ENCODE results near the gene FAM237A.

The FAM237A gene

DNA sequence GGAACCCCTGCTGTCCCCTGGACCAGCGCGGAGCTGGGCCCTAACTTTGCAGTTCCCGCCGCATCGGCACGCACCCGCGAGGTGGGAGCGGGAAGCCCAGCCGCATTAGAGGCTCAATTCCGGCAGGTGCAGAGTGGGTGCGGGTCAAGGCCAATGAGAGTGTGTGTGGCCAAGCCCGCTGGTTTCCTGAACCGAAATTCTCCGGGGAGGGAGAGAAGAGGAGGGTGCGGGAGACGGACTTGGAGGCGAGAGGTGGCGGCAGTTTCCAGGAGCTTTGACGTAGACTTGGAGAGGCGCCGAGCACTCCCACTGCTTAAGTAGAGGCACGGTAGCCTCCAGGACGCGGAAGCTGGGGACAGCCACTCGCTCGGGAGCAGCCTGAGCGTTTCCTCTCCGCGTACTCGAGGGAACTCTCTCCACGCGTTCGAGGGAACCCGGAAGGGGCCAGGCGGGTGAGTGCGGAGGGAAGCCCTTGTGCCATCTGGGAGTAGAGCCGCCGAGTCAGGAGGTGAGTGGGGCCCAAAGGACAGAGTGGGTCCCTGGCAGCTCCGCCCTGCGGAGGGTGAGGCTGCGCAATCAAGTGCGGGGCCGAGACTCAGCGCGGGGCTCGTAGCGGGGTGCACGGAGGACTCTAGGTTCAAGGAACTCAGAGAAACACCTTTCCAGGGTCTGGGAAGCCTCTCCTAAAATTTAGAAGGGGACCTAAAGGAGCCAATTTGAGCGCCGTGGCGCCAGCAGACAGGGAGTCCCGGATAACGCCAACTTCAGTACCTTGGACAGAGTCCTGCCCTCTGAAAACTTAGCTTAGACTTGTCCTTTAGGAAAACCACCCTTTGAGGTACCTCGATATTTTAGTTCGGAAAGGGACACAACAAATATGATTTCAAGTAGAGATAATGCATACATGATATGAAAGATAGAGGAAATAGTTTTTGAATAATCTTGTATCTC lies at the start of gene FAM237A:
TSS of gene FAM237A (plus strand) at position 413 of the 951 bp plus-strand sequence. CDS start 1,750 bp downstream, outside the sequence.
- DNase-seq (ENCODE audit: low spot score): peak; percentile 80

DNA sequence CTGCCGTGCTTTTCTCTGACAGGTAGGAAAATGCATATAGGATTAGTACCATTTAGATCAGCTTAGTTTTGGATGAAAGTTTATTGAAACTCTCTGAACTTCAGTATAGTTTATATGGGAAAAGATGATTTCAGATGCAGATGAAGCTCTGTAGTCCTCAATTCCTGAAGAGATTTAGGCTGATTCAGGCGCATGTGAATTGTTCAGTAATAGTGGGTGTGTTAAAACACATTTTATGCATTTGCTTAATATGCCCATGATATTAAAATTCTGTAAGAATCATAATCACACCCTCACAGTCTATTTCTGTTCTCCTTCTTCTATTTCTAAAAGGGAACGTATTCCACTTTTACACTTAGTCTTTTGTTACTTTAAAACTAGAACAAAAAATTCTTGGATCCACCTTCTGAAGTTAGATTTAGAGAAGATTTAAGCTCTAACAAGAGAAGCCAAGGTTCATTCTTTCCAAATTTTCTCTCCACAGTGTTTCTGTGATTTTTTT lies 44.5 kb upstream of the FAM237A start:
- no peak for DNase-seq (ENCODE audit: low spot score)

DNA sequence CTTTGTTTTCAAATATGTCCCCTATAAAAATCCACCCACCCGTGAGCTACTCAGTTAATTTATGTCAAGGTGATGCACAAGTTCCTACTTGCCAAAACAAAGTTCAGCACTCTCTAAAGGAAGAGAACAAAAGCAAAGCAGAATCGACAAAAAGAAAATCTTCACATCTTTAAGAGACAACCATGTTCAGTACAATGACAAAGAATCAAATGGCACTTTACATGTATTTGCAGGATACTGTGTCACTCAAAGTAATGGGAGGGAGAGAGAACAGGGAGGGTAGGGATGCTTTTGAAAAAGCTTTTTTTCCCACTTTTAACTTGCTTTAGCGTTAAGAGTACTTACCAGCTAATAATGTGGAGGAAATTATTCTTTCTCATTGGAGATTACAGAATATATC lies 39.0 kb upstream of the FAM237A start:
- DNase-seq (ENCODE audit: low spot score): no peak

DNA sequence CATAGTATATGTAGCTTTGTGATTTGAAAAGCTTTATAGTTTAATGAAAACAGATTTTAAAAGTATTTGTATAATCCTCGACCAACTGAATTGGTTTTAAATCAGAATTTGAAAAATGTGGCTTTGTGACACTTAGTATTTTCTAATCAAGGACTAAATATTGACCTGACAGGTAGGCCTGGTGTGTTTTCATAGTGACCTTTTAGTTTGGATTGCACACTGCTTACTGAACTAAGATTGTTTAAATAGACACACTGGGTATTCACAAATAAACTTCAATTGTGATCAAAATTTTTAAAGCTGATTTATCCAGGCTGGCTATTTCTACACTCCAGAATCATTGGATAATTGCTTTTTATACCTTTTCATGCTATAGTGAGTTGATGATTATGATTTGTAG lies 31.8 kb upstream of the FAM237A start:
- DNase-seq (ENCODE audit: low spot score): no peak

DNA sequence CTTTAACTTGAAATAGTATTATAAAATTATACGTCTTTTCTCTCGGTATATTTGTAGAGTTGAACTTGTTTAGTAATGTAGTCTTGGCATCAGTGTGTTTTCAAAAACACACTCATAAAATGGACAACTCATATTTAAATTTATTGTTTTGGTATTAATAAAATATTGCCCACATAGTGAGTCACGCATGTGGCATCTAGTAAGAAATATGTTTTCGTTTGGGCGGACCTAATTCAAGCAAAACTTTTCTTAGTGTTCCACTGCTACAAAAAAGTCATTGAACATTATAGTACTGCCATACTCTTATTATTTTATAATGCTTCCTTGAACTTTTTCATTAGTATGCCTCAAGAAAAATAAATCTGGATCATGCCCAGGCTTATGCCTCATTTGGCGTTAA lies 31.1 kb upstream of the FAM237A start:
- DNase-seq (ENCODE audit: low spot score): no peak

DNA sequence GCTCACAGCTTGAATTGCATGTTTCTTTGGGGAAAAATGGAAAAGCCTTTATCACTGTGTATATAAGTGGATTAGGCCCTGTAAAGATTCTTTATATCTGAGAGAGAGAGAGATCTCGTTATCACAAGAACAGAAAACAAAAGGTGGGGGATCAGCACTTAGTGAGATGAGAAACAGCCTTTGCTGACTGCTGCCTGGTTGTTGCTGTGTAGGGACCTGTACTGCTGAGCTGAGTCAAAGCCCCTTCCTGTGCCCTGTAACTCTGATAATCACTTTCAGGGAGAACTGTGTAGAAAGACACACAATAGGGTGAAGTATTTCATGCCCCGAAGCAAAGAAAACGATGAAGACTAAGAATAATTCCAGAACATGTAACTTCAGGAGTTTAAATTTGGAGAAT lies 30.6 kb upstream of the FAM237A start:
- no peak for DNase-seq (ENCODE audit: low spot score)

DNA sequence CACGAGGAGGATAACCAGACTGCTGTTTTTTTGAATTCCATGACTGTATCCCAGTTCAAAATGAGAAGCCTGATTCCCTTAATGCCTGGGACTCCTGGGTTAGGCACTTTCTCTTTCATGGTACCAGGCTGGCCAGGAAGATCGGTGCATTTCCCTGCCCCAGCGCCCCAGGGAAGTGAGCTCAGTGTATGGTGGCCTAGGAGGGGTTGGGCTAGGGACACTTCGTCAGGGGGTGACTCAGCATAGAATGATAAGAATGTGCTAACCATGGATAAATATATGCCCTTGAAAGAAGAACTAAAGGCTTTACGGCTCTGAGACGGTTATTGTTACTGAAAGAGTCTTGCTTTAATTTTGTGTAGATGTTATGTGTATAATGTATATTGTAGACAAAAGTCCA lies 27.5 kb upstream of the FAM237A start:
- peak; percentile 29 for DNase-seq (ENCODE audit: low spot score)

DNA sequence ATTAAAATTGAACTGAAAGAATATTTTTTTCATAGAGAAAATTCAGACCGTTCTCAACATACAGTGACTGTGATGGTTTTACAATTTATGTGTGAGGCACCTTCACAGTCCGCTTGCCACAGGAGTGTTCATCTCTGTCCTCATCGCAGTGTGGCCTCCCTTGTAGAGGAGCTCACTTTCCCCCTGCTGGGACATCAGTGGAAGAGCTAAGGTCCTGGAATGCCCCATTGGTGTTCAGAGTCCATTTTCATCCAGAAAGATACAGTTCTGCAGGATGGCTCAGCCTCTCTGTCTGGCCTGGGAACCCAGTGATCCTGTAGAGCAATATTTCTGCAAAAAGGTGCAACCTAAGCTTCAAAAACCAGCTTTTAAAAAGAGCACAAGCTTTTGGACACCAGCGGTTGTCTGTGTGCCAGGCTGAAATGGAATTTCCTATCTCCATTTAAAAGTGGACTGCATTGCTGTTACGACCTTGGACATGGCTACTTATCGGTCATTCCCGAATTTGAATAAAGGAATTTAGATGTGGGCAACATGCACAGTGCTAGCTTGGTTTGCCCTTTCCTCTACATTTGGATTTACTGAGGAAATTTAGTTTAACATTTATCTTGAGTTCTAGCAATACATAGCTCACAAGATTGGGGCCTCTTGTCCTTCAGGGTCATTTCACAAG lies 26.7 kb upstream of the FAM237A start:
- DNase-seq (ENCODE audit: low spot score): no peak

DNA sequence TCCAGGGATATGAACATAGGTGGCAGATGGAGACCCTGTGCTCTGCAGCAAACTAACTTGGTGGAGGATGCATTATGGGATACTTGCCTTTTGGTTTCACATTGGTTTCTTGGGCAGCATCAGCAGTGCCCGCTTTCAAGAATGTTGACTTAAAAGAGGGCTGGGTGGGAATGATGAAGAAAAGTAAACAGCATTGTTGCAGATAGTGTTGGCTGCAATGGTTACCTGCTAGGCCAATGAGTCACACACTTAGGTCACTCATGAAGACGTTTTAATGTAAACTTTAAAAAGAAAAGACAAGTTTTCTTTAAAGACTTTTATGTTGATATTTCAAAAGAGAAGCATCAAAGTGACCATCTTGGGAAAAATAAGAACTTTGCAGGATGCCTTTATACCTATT lies 26.1 kb upstream of the FAM237A start:
- no peak for DNase-seq (ENCODE audit: low spot score)

DNA sequence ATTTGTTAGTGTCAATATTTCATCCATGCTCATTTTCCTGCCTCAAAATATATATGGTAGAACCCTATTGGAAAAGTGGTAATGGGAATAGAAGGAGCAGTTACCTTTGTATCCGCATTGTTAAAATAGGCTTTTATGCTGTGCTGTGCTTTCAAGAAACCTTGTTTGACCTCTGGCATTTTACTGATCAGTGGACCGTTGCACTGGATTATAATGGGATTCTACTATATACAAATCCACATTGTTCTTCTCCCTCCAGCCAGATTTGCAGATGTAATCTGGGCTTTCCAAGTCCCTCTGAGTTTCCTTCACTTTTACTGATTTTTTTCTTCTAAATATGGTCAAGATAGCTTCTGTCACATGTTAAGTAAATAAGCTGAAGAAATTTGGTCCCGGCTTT lies 23.3 kb upstream of the FAM237A start:
- DNase-seq (ENCODE audit: low spot score): no peak

DNA sequence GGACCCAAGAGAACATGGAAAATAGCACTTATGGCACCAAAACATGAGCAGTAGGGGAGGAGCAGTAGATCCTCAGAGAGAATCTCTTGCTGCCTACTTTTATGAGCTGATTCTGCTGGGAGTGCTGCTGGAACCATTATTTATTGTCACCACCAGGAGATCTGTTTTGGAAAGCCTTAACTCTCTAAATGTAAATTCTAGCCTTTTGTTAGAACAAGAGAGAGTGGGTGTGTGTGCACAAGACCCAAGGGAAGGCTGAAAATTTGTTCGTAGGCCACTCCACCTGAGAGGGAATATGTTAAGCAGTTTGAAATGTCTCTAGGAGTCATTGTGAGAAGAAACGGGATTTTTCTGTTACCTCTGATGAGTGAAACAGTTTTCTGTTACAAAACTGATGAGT lies 16.2 kb upstream of the FAM237A start:
- DNase-seq (ENCODE audit: low spot score): no peak

DNA sequence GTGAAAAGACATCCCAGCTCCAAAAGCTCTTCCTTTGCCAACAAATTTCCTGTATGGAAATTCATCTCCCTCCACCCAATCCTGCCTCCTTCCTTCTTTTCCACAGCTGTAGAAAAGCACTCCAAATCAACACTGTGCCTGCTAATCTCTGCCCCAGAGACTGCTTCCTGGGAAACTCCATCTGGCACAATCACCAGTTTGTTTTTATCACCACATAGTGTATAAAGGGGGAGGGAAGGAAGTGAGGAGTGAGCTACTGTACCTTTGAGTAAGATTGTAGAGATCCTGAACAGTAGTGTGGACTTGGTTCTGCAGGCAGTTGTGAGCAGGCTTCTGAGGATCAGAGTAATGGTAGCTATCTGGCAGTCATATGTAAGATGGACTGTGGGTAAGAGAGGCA lies 14.7 kb upstream of the FAM237A start:
- no peak for DNase-seq (ENCODE audit: low spot score)

DNA sequence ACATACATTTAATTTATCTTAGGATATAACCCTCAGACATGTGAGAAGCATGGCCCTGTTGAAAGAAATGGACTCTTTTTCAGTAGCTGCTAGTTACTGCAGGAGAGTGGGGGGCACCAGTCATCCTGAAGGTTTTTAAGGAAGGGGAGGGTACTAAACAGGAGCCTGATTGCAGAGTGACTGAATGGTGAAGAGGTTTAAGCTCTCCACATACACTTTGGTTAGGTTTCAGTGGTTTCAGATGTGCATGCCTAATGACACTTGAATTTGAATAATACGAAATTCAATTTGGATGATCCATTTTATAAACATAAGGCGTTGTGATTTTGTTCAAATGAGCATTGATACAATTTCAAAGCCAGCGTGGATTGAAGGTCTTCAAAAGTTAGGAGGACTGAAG lies 10.9 kb upstream of the FAM237A start:
- no peak for DNase-seq (ENCODE audit: low spot score)

DNA sequence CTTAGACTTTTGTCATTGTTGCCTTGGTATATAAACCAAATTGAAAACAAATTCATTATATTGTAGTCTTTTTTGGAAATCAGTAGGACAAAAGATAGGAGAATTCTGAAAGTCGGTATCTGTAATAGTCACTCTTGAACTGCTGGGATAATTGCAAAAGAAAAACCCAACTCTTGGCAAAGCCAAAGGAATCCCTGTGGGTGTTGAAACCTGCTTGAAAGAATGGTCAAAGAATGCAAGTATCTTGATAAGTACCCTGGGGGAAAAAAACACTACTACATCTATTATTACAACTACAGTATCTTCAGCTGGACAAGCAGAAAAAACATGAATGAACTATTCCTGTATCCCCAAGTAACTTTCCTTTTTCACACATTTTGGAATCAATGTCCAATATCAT lies 7.3 kb upstream of the FAM237A start:
- no peak for DNase-seq (ENCODE audit: low spot score)

DNA sequence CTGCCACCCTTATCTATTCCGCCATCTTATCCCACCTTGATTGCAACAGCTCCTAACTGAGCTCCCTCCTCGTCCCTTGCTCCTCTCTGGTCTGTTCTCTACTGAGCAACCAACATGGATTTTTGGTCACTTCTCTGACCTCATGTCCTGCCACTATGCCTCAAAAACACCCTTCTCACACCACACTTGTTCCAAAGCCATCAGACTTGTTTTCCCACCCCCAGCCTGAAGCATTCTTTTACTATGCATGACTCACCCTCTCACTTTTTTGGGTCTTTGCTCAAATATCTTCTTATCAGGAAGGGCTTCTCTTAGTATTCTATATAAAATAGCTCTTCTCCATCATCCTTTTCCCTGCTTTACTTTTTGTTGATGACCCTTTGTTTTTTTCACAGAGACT lies 2.7 kb upstream of the FAM237A start:
- no peak for DNase-seq (ENCODE audit: low spot score)

DNA sequence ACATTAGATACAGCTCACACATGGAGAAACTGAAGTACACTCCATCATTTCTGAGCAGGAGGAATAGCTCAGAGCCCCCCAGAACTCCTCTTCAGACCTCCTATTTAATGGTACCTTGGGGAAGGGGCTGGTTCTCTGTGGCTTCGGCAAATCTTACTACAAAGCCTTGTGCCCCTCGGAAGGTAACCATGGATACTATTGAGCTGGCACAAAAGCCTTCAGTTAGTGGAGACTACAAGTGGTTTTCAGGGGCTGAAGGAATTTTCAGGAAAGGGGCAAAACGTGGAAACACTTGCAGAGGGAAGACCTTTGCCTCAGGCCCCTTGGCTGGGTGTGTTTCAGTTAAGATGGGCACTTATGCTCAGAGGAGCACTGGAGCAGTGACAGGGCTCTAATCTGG lies 1.1 kb upstream of the FAM237A start:
- DNase-seq (ENCODE audit: low spot score): no peak

DNA sequence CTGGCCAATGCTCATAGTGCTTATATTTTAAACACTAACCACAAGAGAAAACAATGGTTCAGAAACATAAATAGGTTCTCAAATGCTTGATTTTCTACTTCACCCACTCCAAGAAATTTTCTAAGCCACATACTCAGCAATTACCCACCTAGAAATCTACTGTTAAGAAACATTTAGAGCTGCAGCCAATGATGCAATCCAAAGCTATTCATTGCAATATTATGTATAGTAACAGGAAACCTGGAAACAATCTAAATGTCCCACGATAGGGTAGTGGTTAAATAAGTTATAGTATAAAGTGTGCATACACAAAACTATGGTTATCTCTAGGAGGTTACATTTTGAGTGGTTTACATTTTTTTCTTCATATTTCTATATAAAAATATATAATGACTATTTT lies 5.7 kb downstream of the FAM237A start:
- no peak for DNase-seq (ENCODE audit: low spot score)

DNA sequence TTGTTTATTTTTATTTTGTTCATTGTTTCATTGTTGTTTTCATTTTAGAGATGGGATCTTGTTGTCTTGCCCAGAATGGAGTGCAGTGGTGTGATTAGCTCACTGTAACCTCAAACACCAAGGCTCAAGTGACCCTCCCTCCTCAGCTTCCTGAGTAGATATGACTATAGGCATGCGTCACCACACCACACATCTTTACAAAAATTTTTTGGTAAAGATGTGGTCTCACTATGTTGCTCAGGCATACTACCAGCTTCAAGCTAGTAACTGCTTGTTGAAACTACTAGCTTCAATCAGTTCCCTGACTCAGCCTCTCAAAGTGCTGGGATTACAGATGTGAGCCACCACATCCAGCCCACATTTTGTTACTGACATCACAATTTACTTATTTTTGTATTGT lies 14.8 kb downstream of the FAM237A start:
- no peak for DNase-seq (ENCODE audit: low spot score)

DNA sequence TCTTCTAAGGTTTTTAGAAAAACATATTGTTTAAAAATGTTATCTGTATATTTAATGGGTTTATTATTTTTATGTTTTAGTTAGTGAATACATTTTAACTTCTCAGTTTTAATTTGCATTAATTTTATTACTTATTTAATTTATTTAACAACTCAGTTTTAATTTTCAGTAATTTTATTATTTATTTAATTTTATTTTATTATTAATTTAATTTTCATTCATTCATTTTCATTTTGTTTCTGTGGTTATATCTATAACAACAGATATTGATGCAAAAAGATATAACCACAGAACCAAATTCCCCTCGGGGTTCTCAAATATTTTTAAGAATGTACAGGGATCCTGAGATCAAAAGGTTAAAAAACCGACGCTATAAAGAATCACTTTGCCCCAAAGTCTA lies 23.0 kb downstream of the FAM237A start:
- DNase-seq (ENCODE audit: low spot score): no peak

DNA sequence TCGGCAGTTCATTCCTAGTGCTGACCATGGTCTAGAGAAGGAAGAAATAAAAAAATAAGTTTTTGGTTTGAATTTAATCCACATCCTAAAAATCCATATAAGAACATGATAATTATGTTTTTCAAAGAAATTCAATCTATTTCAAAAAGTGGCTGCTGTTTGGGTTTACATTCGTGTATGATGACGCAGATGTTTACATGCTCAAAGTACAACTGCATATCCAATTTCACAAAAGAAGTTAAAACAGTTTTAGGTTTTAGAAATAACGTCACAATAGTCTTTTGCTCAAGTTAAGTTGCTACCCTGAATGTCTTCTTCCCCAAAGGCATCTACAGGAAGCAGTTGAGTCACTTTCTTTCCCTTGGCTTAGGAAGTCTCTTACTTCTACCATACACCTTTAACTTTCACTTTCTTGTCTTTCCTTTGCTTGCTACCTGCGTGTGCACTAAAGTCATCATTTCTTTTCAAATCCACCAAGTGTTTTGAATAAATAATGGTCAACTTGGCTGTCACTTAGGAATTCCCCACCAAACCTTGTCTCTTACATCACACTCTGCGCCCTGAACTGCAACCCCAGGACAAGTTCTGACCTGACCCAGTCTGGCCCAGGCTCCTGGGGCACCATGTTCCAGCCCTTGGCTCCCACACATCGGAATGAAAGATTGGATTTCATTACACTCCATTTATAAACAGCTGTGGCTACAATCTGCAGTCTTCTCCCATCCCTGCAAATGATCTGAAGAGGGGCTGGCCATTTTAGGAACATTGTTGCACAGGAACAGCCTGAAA lies 28.4 kb downstream of the FAM237A start:
- DNase-seq (ENCODE audit: low spot score): no peak

DNA sequence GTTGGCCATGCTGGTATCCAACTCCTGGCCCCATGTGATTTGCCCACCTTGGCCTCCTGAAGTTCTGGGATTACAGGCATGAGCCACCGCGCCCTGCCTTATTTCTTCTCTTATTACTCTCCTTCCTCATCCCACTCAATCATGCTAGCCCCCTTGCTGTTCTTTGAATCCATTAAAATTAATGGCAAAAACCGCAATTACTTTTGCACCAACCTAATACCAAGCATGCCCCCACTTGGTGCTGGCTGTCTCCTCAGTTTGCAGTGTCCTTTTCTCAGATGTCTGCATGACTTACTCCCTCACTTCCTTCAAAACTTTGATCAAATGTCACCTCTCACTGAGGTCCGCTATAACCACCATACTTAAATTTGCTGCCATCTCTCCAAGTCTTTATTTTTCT lies 41.3 kb downstream of the FAM237A start:
- no peak for DNase-seq (ENCODE audit: low spot score)

DNA sequence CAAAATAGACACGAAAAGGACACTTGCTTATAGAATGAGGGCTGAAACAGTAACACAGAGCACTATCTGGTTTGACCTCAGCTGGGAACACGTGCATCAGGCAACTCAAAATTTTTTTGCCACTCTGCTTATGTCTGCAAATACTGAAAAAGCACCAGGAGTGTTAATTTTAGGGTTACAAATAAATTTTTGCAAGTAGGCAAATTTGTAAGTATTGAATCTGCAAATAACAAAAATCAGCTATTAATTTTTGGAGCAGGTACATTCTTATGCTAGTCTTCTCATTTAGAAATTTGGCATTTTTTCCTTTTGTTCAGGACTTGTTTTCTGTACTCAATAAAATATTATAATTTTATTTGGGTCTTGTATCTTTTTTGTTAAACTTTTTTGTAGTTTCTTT lies 46.2 kb downstream of the FAM237A start:
- DNase-seq (ENCODE audit: low spot score): no peak

DNA sequence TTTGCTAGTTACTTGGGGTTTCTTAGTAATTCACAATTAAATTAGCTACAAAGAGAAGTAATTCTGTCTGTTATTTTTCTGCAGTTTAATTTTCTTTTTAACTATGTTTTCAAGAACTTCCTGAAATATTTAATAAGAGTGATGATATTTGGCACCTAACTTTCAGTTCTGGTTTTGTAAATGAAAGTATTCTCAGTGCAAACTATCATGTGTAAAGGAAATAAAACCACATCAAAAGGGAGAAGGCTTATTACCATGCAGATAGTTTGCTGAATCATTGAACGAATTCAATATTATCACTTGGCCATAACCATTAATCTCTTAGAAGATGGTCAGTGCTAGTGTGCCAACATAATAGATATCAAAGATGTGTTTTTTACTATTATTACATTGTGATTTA lies 46.7 kb downstream of the FAM237A start:
- DNase-seq (ENCODE audit: low spot score): no peak

Data from AG20443 (cell line).